ENCODE data around the gene FYB1.
"Not testable (repeated sequence)": the region's sequence is repeated elsewhere in the genome, so short reads cannot be mapped to it uniquely, and the experiment has no call there.

FYB1 gene, protein sequence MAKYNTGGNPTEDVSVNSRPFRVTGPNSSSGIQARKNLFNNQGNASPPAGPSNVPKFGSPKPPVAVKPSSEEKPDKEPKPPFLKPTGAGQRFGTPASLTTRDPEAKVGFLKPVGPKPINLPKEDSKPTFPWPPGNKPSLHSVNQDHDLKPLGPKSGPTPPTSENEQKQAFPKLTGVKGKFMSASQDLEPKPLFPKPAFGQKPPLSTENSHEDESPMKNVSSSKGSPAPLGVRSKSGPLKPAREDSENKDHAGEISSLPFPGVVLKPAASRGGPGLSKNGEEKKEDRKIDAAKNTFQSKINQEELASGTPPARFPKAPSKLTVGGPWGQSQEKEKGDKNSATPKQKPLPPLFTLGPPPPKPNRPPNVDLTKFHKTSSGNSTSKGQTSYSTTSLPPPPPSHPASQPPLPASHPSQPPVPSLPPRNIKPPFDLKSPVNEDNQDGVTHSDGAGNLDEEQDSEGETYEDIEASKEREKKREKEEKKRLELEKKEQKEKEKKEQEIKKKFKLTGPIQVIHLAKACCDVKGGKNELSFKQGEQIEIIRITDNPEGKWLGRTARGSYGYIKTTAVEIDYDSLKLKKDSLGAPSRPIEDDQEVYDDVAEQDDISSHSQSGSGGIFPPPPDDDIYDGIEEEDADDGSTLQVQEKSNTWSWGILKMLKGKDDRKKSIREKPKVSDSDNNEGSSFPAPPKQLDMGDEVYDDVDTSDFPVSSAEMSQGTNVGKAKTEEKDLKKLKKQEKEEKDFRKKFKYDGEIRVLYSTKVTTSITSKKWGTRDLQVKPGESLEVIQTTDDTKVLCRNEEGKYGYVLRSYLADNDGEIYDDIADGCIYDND

DNA sequence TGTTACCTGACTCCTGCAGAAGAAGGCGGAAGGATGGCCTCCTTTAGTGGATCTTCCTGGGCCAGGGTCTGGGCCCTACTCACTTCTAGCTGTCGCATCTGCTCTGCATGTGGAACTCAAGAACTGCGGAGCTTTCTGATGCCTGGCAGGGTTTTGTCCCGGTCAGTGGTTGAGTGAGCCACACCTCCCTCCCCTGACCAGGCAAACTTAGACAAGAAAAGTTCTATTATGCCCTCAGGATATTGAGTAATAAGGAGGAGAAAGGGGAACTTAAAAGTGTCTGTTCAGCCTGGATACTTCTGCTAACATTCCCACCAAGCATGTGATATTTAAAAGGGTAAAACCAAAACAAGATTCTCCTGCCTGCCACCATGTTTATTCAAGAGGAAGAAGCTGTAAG lies at the start of gene FYB1:
Gene FYB1 (minus strand): TSS at position 127 of the 400 bp plus-strand sequence. CDS start 16,603 bp downstream, outside the sequence.
- no peak for DNase-seq

DNA sequence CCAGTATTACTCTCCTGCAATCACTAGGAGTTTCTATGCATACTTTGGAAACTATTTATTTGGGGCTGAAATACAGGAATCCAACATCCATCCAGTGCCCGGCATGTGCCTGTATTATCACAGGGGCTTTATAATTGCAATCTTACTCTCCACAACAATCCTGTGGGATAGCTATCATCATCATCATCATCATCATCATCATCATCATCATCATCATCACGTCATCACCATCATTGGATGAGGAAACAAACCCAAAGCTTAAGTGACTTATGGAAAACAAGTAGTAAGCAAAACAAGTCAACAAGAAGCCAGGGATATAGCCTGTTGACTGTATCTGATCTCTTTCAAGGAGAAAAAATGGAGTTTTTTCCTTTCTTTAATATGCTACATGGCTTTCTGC lies 47.8 kb upstream of the FYB1 start:
- no peak for DNase-seq

DNA sequence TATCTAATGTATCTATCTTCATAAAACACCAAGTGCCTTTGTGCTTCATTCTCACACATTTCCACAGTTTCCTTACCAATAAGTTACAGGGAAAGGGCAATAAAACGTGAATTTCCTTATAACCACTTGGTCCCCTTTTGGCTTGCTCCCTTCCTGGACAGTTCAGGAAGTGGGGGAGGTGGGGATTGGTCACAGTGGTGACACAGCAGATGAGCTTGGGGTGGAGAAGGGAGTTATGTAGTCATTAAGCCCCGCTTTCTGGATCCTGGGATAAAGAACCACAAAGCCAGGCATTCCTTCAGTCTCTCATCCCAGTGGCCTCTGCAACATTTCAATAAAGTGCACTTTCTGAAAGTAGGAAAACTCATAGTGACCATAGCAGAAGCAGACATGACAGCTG lies 47.1 kb upstream of the FYB1 start:
- DNase-seq: no peak

DNA sequence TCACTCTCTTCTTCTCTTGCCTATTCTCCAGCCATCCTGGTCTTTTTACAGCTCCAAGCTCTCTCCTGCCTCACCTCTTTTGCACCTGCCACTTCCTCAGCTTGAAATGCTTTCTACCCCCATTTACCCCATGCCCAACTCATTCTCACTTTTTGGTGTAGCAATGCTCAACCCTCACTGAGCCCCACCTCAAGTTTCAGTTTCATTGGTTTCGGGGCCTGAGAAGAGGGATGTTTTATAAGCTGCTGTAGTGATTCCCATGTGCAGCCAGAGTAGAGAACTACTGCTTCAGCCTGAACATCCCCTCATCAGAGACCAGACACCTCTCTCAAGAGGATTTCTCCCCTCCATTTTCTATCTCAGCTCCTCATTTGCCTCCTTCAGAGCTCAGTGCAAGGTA lies 45.2 kb upstream of the FYB1 start:
- DNase-seq: no peak

DNA sequence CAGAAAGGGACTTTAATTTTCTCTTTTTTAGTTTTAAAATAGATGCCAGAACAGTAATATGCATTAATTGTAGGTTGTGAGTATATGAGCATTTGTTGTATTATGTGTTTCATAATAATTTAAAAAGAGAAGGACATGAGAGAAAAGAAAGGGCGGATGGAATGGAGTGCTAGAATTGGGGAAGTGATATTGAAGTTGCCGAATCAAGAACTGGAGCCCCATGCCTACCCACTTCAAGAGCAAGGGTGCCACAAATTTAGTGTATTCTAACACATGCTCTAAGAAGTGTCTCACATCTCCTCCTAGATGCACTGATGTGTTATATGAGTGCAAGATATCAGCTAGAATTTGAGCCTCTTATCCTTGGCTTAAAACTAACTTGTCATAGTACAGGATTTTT lies 43.6 kb upstream of the FYB1 start:
- DNase-seq: no peak

DNA sequence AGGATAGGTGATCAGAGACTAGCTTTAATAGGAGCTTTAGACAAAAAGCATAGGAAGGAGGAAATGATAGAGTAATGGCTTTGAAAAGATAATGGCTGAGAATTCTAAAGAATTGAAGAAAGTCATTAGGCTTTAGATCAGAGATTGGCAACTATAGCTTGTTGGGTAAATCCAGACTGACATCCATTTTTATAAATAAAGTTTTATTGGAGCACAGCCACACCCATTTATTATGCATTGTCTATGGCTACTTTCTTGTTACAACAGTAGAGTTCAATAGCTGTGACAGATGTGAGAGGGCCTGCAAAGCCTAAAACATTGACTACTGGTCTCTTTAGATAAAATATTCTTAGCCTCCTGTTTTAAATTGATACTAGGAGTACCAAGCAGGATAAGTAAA lies 40.7 kb upstream of the FYB1 start:
- DNase-seq: no peak

DNA sequence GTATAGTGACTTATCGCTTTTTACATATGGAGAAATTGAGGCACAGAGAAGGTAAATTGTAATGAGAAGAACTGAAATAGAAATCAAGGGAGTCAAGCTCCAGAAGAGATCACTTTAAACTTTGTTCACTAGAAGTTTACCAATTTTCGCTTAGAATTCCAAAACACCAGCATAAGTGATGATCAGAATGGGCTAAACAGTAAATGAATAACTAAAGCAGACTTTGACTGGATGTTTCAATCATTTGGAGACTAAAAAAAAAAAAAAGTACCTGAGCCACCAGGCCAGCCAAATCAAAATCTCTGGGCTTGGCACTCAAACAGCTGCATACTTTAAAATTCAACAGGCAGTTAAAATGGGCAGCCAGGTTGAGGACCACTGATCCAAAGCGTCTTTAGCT lies 38.2 kb upstream of the FYB1 start:
- no peak for DNase-seq

DNA sequence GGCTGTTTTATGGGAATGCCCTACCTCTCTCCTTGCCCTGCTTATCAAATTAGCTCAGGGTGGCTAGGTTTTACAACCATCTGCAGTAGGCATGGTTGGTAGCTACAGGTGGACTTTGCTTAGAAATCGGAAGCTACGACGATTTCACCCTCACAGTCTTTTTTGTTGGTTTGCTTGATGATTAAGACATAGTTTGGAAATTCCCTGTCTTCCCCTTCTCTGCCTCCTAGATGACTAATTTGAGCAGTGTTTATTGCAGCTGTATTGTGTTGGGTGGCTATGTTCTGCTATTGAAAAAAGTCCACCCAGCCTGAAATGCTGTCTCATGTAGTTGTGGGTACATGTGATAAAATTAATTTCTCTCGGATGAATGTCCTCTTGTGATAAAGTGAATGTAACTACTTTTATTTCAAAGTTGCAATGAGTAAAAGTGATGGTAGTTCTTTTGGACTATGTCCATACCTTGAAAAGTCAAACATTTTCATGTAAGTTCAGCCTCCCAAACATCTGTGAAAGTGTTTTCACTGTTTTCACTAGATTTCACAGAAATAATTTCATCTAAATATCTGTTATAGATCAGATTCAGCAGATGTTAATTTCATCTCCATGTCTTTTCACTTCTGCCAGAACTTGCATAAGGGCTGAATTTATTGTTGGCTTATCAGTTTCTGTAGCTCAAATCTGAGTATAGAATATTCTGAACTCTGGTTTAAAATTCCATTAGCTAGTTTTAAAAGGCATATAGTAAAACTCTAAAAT lies 37.3 kb upstream of the FYB1 start:
- peak; percentile 86 for DNase-seq

DNA sequence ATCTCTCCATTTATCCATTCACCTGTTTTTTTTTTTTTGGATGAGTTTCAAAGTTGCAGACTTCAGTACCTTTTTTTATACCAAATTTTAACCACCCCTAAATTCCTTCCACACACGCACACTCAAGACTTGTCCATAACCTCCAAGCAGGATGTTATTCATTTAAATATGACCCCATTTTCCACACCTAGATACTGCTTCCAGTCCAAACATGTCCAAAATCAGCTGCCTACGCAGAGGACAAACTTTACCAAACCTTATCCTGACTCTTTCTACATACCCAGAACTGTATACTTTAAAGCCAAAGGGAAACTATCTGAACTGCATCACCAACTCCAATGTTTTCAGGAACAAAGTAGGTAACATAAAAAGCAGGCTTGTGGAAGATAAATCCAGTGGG lies 36.0 kb upstream of the FYB1 start:
- DNase-seq: no peak

DNA sequence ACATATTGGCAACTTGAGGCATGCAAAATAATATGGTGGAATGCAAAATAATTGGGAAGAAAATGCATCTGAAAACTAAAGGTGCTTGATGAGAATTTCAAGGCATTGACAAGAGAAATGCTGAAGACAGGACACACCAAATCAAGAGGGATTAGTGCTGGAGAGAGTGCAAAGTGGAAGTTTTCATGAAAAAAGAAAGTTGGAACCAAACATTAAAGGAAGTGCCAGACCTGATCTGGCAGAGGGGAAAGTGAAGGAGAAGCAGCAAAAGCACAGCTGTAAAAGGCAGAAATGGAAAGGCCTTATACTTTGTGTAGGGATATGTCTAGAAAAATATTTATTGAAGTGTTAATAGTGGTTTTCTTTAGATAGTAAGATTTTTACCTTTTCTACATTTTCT lies 35.3 kb upstream of the FYB1 start:
- no peak for DNase-seq

DNA sequence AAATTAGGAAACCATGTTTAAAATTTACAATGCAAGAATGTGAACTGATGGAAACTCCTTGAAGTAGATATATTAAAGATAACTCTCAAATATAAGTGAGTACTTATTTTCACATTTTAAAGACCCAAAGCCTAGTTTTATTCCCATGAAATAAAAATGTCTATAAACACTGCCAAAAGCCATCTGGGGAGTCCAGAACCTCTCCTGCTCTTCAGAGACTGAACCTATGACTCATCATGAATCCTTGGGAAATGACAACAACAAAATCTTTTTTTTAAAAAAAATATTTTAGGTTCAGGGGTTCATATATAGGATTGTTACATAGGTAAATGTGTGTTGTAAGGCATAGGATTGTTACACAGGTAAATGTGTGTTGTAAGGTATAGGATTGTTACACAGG lies 33.8 kb upstream of the FYB1 start:
- DNase-seq: peak; percentile 69

DNA sequence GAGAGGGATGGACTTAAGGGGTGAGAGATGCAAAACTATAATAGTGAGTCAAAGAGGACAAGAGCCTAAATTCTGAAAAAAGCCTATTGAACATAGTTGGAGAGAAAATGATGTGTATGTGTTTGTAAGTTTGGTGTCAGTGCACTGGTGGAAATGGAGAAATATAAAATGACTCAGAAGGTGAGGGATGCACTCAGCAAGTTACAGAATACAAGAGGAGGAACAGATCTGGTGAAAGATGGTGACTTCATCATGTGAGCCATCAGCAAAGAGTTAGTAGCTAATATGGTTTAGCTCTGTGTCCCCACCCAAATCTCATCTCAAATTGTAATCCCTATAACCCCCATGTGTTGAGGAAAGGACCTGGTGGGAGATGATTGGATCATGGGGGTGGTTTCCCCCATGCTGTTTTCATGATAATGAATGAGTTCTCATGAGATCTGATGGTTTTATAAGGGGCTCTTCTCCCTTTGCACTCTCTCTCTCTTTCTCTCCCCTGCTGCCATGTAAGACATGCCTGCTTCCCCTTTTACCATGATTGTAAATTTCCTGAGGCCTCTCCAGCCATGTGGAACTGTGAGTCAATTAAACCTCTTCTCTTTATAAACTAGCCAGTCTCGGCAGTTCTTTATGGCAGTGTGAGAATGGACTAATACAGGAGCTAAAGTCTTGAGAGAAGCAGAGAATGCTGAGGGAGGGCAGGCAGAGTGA lies 30.4 kb upstream of the FYB1 start:
- DNase-seq: peak; percentile 13

DNA sequence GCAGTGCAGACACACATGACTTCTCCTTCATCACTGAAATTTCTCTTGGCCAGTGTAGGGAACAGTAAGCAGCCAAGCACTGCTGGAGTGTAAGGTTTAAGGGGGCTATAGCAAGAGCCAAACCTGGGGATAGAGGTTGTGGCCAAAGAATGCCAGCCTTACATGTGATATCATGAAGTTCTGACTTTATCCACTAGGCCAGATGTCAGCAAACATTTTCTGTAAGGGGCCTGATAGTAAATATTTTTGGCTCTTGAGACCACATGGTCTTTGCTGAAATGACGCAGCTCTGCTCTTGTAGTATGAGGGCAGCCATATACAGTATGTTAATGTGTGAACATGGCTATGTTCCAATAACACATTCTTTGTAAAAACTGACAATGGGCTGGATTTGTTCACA lies 29.7 kb upstream of the FYB1 start:
- DNase-seq: no peak

DNA sequence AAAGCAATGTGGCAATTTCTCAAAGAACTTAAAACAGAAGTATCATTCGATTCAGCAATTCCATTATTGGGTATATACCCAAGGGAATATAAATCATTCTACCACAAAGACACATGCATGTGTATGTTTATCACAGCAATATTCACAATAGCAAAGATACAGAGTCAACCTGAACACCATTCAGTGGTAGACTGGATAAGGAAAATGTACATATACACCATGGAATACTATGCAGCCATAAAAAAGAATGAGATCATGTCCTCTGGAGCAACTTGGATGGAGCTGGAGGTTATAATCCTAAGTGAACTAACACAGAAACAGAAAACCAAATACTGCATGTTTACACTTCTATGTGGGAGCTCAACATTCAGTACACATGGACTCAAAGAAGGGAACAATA lies 21.4 kb upstream of the FYB1 start:
- DNase-seq: no peak

DNA sequence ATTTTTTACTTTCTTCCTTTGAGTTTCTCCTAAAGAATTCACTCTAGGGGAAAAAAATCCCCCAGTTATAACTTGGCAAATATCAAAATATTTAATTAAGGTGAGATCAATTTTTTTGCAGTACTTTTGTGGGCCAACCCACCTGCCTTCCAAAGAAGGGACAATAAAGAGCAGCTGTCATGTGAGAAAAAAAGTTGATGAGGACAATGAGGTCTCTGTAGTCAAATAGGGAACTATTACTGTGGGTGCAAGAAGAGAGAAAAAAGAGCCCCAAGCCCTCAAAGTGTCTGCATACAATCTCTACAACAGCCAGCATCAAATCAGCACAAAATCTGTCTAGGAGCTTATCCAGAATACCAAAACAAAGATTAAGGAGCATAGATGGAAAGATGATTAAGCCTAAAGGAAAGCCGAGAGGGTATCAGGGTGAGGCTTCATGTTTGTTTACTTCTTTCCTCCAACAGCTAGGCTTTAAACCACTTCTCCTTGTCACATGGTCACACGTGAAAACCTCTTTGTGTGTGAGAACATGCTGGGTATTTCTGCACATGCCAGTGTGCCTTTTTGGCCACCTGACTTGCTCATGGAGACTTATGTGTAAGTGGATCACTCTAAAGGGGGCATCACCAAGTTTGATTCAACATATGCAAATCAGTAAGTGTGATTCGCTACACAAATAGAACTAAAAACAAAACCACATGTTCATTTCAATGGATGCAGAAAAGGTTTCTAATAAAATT lies 19.2 kb upstream of the FYB1 start:
- no peak for DNase-seq

DNA sequence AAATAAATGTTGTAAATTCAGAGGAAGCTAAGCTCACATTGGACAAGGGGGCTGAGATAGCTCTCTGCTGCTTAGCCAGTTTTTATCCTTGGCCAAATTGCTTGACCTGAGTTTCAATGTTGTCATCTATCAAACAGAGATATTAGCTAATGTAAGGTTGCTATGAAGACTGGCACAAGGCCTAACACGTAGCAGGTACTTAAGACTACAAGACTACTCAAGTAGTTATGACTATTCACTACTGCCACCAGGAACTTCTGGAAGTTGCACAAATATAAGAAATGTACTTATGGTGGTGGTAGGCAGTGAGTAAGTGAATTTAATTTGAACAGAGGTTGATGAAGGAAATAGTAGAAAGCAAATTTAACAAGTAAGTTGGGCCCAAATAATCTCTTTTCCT lies 17.4 kb upstream of the FYB1 start:
- DNase-seq: no peak

DNA sequence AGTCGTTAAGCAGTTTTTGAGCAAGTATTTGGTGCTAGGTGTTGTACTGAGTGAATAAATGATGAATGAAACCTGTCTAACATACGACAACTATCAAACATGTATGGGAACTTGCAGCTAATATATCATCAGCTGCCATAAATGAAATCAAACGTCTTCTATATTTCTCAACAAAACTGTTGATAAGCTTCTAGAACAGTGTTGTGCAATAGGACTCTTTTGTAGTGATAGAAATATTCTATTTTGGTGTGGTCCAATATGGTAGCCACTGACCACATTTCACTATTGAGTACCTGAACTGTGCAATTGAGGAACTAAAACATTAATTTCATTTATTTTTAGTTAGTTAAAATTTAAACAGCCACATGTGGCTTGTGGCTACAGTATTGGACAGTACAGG lies 16.3 kb upstream of the FYB1 start:
- no peak for DNase-seq

DNA sequence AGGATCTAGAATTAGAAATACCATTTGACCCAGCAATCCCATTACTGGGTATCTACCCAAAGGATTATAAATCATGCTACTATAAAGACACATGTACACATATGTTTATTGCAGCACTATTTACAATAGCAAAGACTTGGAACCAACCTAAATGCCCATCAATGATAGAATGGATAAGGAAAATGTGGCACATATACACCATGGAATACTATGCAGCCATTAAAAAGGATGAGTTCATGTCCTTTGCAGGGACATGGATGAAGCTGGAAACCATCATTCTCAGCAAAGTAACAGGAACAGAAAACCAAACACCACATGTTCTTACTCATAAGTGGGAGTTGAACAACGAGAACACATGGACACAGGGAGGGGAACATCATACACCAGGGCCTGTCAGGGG lies 15.1 kb upstream of the FYB1 start:
- DNase-seq: not testable (repeated sequence)

DNA sequence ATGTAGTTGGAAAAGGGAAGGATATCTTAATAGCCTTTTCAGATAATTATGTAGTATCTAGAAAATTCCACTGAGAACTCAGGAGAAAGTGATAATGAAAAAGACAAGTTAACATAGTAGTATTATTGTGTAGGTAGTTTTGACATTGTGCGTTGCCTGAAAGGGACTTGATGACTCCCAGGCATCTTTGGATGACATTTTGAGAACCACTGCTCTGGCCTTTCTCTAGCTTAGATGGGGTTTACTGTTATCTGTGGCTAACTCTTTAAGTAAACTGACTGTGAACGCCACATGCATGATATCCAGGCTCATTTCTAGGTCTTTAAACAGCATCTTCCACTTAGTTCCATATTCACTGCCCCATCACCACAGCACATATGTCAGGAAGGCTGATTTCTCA lies 14.4 kb upstream of the FYB1 start:
- no peak for DNase-seq

DNA sequence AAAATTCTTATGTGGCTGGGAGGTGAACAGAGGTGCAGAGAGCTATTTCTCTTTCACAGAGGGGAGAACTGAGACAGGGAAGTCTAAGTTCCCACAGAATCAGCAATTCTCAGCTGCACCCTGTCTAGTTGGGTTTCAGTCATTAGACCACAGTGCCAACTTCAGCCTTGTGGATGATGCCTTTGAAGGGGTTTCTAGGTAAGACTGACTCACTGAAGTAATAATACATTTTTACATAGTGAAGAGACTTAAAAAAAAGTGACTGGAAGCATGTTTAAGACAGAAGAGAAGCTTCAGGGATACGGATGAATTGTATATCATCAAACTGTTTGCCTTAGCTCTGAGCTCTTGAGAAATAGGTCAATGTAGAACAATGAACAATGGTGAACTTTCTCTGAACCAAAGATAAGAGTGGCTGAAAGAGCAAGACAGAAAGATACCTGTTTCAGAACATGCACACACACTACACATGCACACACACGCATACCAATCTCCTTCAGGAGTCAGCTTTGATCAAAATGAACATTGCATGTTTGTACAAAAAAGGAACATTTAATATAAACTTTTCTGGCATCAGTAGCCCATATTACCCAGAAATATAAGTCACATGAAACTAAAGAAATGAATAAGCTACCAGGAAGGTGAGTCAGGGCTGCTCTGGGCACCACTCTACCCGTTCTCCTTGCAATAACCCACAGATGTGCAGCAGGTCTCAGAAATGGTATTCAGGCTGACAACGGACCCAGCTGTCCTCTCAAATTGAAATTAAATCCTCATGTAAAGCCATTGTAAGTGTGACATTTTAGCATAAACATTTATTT lies 12.6 kb upstream of the FYB1 start:
- DNase-seq: peak; percentile 54

DNA sequence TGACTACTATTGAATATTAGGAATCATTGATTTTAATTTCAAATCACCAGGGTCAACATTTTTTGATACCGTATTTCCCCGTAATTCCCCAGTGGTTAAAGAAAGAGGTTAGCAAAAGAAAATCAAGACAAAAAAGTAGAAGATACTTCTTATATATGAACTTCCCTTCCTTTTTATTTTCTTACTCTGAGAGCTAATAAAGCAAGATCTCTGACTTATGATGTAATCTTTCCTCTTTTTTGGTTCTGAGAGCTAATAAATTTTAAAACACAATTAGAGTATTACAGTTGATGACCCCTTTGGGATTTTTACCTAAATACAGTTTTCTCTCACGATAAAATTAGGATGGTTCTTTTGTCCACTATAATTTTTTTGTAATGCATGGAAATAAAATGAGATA lies 9.2 kb upstream of the FYB1 start:
- DNase-seq: no peak
